GM18870 (cell line): Measurements from ENCODE around the gene NKD2.

Source experiments
- ATAC-seq: cut with Tn5 transposase; IDR thresholded peaks from one replicate; pipeline ENCODE4 v1.9.1; 2021; ENCODE audit warnings: moderate library complexity; ENCODE audit not compliant: unreplicated experiment

Gene NKD2

GRCh38 chr5:1028481-1029281 lies 20.1 kb downstream of the NKD2 start:
- no peak for ATAC-seq

- no peak for ATAC-seq
Observed at GRCh38 chr5:1029282-1029944, 20.8 kb downstream of the NKD2 start.

- ATAC-seq, result no peak
Observed at GRCh38 chr5:1029945-1030625, 21.5 kb downstream of the NKD2 start.

GRCh38 chr5:1030801-1031271 lies 22.2 kb downstream of the NKD2 start:
- ATAC-seq, result no peak

- no peak for ATAC-seq
Observed at GRCh38 chr5:1031306-1031959, 22.8 kb downstream of the NKD2 start.

GRCh38 chr5:1032011-1032410 lies 23.4 kb downstream of the NKD2 start:
- no peak for ATAC-seq

- ATAC-seq, result no peak
Observed at GRCh38 chr5:1032551-1033027, 24.0 kb downstream of the NKD2 start.

- ATAC-seq, result no peak
Observed at GRCh38 chr5:1033178-1033577, 24.6 kb downstream of the NKD2 start.

GRCh38 chr5:1033606-1034420 lies 25.2 kb downstream of the NKD2 start:
- no peak for ATAC-seq

GRCh38 chr5:1034421-1034905 lies 25.9 kb downstream of the NKD2 start:
- ATAC-seq, result no peak

- ATAC-seq, result no peak
Observed at GRCh38 chr5:1034986-1035385, 26.4 kb downstream of the NKD2 start.

GRCh38 chr5:1035421-1036405 lies 27.1 kb downstream of the NKD2 start:
- no peak for ATAC-seq

- ATAC-seq, result no peak
Observed at GRCh38 chr5:1036504-1037122, 28.0 kb downstream of the NKD2 start.

- no peak for ATAC-seq
Observed at GRCh38 chr5:1037123-1037670, 28.6 kb downstream of the NKD2 start.

GRCh38 chr5:1037671-1038416 lies 29.2 kb downstream of the NKD2 start:
- no peak for ATAC-seq

GRCh38 chr5:1038417-1039209 lies 30.0 kb downstream of the NKD2 start:
- ATAC-seq, result no peak

GRCh38 chr5:1039210-1039548 lies 30.6 kb downstream of the NKD2 start:
- no peak for ATAC-seq
